Stimulated activated CD8-positive, alpha-beta memory T cell treated with anti-CD3 and anti-CD28 coated beads, Interleukin-15, amount 100 ng/mL, for 1 hour (primary cell): ENCODE results near the gene PTPRJ.
"Not testable (repeated sequence)": the region's sequence is repeated elsewhere in the genome, so short reads cannot be mapped to it uniquely, and the experiment has no call there.

Source experiments
- DNase-seq: peaks from one replicate; pipeline ENCODE4 v3.0.0-alpha.2; 2020; ENCODE audit warnings: low read depth

PTPRJ gene

GRCh38 chr11:48165426-48165825, 185.1 kb downstream of the PTPRJ start:
- DNase-seq, result no peak

GRCh38 chr11:48167380-48167779, 187.0 kb downstream of the PTPRJ start:
- no peak for DNase-seq

- DNase-seq, result no peak
These were observed 188.5 kb downstream of the PTPRJ start for GRCh38 chr11:48168815-48169214.

GRCh38 chr11:48169259-48169658, 188.9 kb downstream of the PTPRJ start:
- DNase-seq, result no peak

GRCh38 chr11:48169717-48170116, 189.4 kb downstream of the PTPRJ start:
- DNase-seq, result no peak

- DNase-seq, result no peak
These were observed 190.2 kb downstream of the PTPRJ start for GRCh38 chr11:48170241-48171233.

GRCh38 chr11:48172818-48173609, 192.7 kb downstream of the PTPRJ start:
- DNase-seq, result peak; percentile 24

- no peak for DNase-seq
These were observed 197.3 kb downstream of the PTPRJ start for GRCh38 chr11:48177661-48178060.

GRCh38 chr11:48180627-48181026, 200.3 kb downstream of the PTPRJ start:
- no peak for DNase-seq

- no peak for DNase-seq
These were observed 202.6 kb downstream of the PTPRJ start for GRCh38 chr11:48182860-48183526.

GRCh38 chr11:48184452-48184851, 204.1 kb downstream of the PTPRJ start:
- DNase-seq, result no peak

GRCh38 chr11:48190906-48191654, 210.7 kb downstream of the PTPRJ start:
- not testable (repeated sequence) for DNase-seq

GRCh38 chr11:48193876-48194275, 213.5 kb downstream of the PTPRJ start:
- DNase-seq, result no peak

- DNase-seq, result no peak
These were observed 227.5 kb downstream of the PTPRJ start for GRCh38 chr11:48207881-48208280.

GRCh38 chr11:48210052-48210451, 229.7 kb downstream of the PTPRJ start:
- no peak for DNase-seq

- no peak for DNase-seq
These were observed 236.2 kb downstream of the PTPRJ start, which contains the start of gene OR4B1 for GRCh38 chr11:48216510-48216909. OR4B1 (plus strand) TSS chr11:48216810; CDS start chr11:48216810, 0 bp downstream.
